ENCODE results near the gene NLRX1. TPM values are rescaled to one million over a fixed set of nuclear protein-coding genes. Genes with fewer than 3 reads are reported as not detected.

NLRX1 gene
- total RNA-seq, 1 experiment from 2014 or later, result 21.4 TPM

- intact Hi-C loops (cut with micrococcal nuclease), result loop anchor here (2.0 kb wide), 1 partner anchor 67 kb away; the partner anchor contains the start of gene DPAGT1
- Histone ChIP-seq H2AFZ (ENCODE audit: low read depth, low read length, poor library complexity, severe bottlenecking) (peak overlapping the region; percentile 7), H3K4me3 (replicated peaks in 1 of 2; ENCODE audit: low read depth in 1 of 2, low read length in 2 of 2) (peak overlapping the region in 1 of 2 experiments; percentile 71; a peak in 1 of 4 replicates), H4K20me1 (ENCODE audit: insufficient read depth) (no peaks in the 10 kb centered on the region), H3K36me3 (ENCODE audit: control insufficient read depth in 1 of 2, insufficient read depth in 2 of 2, low read length in 2 of 2) (no peaks in the 10 kb centered on the region), H3K79me2 (ENCODE audit: insufficient read depth, low read length) (no peaks in the 10 kb centered on the region; the same call in 1 of the 2 replicates), H3K9ac (ENCODE audit: low read length) (peak overlapping the region; percentile 94; the same call in 1 of the 2 replicates), H3K4me1 (ENCODE audit: control insufficient read depth in 1 of 2, insufficient read depth in 2 of 2, low read length in 2 of 2) (peaks cover 29 to 46% of the 10 kb centered on the region in 2 experiments), H3K27me3 (ENCODE audit: insufficient read depth, low read length) (no peaks in the 10 kb centered on the region), H3K9me2 (ENCODE audit: insufficient read depth) (no peaks in the 10 kb centered on the region), H3K4me2 (ENCODE audit: low read length) (peak overlapping the region; percentile 83), H3K27ac (ENCODE audit: low read depth, low read length) (0 out of 2 replicates have a peak overlapping the region, but pooled peaks have one; percentile 14), H3K9me3 (ENCODE audit: control insufficient read depth in 1 of 2, insufficient read depth in 1 of 2, low read depth in 1 of 2, low read length in 2 of 2) (no peaks in the 10 kb centered on the region)
- ChIA-PET RAD21 (ENCODE audit: low non-redundant PET in 1 of 2, low total read pairs in 2 of 2, uncharacterized antibody in 2 of 2, unreplicated experiment in 2 of 2) (no interaction called here), CTCF (interaction anchor here (0.8 to 1.5 kb wide), 3 partner anchors 11 to 170 kb away, joined by 3 to 4 read pairs (median 3); no protein-coding TSS in a partner anchor), POLR2A (no interaction called here)
- BruUV-seq (replicated peaks), result no TSS peak
- TF ChIP-seq CEBPB (IDR thresholded peaks at IDR 0.05; ENCODE audit: low read depth) (no peak), EGR1 (IDR thresholded peaks at IDR 0.05; ENCODE audit: low read depth) (0 out of 2 replicates have a peak, but pooled peaks have one; percentile 8)
- peak; percentile 42 for ATAC-seq
- DNase-seq (ENCODE audit: low read depth, low spot score), result no peak
These were observed 592 bp upstream of the NLRX1 start for GRCh38 chr11:119167933-119168332.

- ChIA-PET RAD21 (ENCODE audit: low non-redundant PET in 1 of 2, low total read pairs in 2 of 2, uncharacterized antibody in 2 of 2, unreplicated experiment in 2 of 2) (no interaction called here), CTCF (interaction anchor here (0.8 to 1.5 kb wide), 9 partner anchors 9 to 306 kb away, joined by 3 to 7 read pairs (median 4); partner anchors contain the start of gene HINFP), POLR2A (interaction anchor here (1.1 to 1.5 kb wide), 5 partner anchors 16 to 74 kb away, joined by 3 to 5 read pairs (median 3); partner anchors contain the start of genes C2CD2L and DPAGT1)
- Histone ChIP-seq H3K9me2 (ENCODE audit: insufficient read depth) (no peaks in the 10 kb centered on the region), H2AFZ (ENCODE audit: low read depth, low read length, poor library complexity, severe bottlenecking) (no peak overlapping the region), H3K4me2 (ENCODE audit: low read length) (peak overlapping the region; percentile 83), H3K4me3 (replicated peaks in 1 of 2; ENCODE audit: low read depth in 1 of 2, low read length in 2 of 2) (peak overlapping the region; percentile 71 to 83), H4K20me1 (ENCODE audit: insufficient read depth) (no peaks in the 10 kb centered on the region), H3K36me3 (ENCODE audit: control insufficient read depth in 1 of 2, insufficient read depth in 2 of 2, low read length in 2 of 2) (0 out of 4 replicates have a peak, but pooled peaks cover 0 to 4% of the 10 kb centered on the region in 2 experiments), H3K27ac (ENCODE audit: low read depth, low read length) (peak overlapping the region; percentile 94), H3K4me1 (ENCODE audit: control insufficient read depth in 1 of 2, insufficient read depth in 2 of 2, low read length in 2 of 2) (peaks cover 29 to 46% of the 10 kb centered on the region in 2 experiments), H3K27me3 (ENCODE audit: insufficient read depth, low read length) (no peaks in the 10 kb centered on the region), H3K79me2 (ENCODE audit: insufficient read depth, low read length) (no peaks in the 10 kb centered on the region; the same call in 1 of the 2 replicates), H3K9ac (ENCODE audit: low read length) (peak overlapping the region; percentile 94), H3K9me3 (ENCODE audit: control insufficient read depth in 1 of 2, insufficient read depth in 1 of 2, low read depth in 1 of 2, low read length in 2 of 2) (no peaks in the 10 kb centered on the region)
- intact Hi-C loops (cut with micrococcal nuclease), result loop anchor here (2.0 kb wide), 1 partner anchor 68 kb away; the partner anchor contains the start of gene DPAGT1
- ATAC-seq, result peak; percentile 64
- BruUV-seq (replicated peaks), result TSS peak; percentile 57
- peak; percentile 53 for DNase-seq (ENCODE audit: low read depth, low spot score)
- TF ChIP-seq EGR1 (IDR thresholded peaks at IDR 0.05; ENCODE audit: low read depth) (no peak), YY1 (IDR thresholded peaks at IDR 0.05; ENCODE audit: extremely low read depth, insufficient replicate concordance, low read depth, low read length) (no peak), SIN3A (IDR thresholded peaks at IDR 0.05; ENCODE audit: low read depth) (no peak), JUND (IDR thresholded peaks at IDR 0.05) (no peak), REST (IDR thresholded peaks at IDR 0.05; ENCODE audit: low read depth) (no peak), ZFX (IDR thresholded peaks at IDR 0.05) (no peak), CBX3 (IDR thresholded peaks at IDR 0.05; ENCODE audit: low read depth) (no peak)
- TF ChIP-seq, protein P1, sequence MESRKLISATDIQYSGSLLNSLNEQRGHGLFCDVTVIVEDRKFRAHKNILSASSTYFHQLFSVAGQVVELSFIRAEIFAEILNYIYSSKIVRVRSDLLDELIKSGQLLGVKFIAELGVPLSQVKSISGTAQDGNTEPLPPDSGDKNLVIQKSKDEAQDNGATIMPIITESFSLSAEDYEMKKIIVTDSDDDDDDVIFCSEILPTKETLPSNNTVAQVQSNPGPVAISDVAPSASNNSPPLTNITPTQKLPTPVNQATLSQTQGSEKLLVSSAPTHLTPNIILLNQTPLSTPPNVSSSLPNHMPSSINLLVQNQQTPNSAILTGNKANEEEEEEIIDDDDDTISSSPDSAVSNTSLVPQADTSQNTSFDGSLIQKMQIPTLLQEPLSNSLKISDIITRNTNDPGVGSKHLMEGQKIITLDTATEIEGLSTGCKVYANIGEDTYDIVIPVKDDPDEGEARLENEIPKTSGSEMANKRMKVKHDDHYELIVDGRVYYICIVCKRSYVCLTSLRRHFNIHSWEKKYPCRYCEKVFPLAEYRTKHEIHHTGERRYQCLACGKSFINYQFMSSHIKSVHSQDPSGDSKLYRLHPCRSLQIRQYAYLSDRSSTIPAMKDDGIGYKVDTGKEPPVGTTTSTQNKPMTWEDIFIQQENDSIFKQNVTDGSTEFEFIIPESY (IDR thresholded peaks at IDR 0.05; ENCODE audit: extremely low read depth, insufficient replicate concordance, low read length), result no peak
- TF ChIP-seq, protein P2, sequence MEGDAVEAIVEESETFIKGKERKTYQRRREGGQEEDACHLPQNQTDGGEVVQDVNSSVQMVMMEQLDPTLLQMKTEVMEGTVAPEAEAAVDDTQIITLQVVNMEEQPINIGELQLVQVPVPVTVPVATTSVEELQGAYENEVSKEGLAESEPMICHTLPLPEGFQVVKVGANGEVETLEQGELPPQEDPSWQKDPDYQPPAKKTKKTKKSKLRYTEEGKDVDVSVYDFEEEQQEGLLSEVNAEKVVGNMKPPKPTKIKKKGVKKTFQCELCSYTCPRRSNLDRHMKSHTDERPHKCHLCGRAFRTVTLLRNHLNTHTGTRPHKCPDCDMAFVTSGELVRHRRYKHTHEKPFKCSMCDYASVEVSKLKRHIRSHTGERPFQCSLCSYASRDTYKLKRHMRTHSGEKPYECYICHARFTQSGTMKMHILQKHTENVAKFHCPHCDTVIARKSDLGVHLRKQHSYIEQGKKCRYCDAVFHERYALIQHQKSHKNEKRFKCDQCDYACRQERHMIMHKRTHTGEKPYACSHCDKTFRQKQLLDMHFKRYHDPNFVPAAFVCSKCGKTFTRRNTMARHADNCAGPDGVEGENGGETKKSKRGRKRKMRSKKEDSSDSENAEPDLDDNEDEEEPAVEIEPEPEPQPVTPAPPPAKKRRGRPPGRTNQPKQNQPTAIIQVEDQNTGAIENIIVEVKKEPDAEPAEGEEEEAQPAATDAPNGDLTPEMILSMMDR (IDR thresholded peaks at IDR 0.05 in 2 of 3, conservative IDR thresholded peaks at IDR 0.05 in 1 of 3; ENCODE audit: borderline replicate concordance in 1 of 3, insufficient read depth in 1 of 3, low read depth in 2 of 3, low read length in 2 of 3), result no peak
These were observed 776 bp downstream of the NLRX1 start for GRCh38 chr11:119169282-119169719.

Data from HCT116 (cell line).